B cell (primary cell): Measurements from ENCODE around the gene ST3GAL3. TPM values are rescaled to one million over a fixed set of nuclear protein-coding genes. Genes with fewer than 3 reads are reported as not detected.
"Not testable (repeated sequence)": the region's sequence is repeated elsewhere in the genome, so short reads cannot be mapped to it uniquely, and the experiment has no call there.

ENCODE experiments used
- ATAC-seq: fragments of 200-7000 bp; cut with Tn5 transposase; one replicate; pipeline ENCODE4 v1.10.0; 2021; ENCODE audit warnings: low read depth, mild to moderate bottlenecking, moderate number of reproducible peaks, moderate library complexity
- CTCF ChIA-PET: fragments of 350-600 bp; sonication (Branson Sonifier 250); formaldehyde crosslinking; loops from one replicate; lab custom pipeline; 2021; ENCODE audit warnings: antibody characterized with exemption, inconsistent platforms; lab: Charles Lee
- POLR2A ChIA-PET: fragments of 350-600 bp; sonication (Branson Sonifier 250); formaldehyde crosslinking; loops from one replicate; lab custom pipeline; 2021; ENCODE audit warnings: antibody characterized with exemption; lab: Charles Lee
- DNase-seq: peaks from one replicate; pipeline ENCODE4 v3.0.0; 2013
- H2AFZ ChIP-seq: 2 replicates; pipeline ENCODE4 v1.6.1; 2012; ENCODE audit warnings: mild to moderate bottlenecking, low read depth, low read length; ENCODE audit not compliant: insufficient read depth, poor library complexity, severe bottlenecking
- H3K27ac ChIP-seq, 2 donors: 1 replicate in 1 of 2; 2 replicates in 1 of 2; pipeline ENCODE4 v1.5.1; 2012 to 2013; ENCODE audit warnings: low read length in 2 of 2, mild to moderate bottlenecking in 2 of 2, moderate library complexity in 1 of 2
- H3K27me3 ChIP-seq, 4 experiments: fragments of 200-600 bp in 1 of 4; sonication (generic) in 1 of 4; replicated peaks in 1 of 4; 1 replicate in 2 of 4; 2 replicates in 2 of 4; pipeline versions ENCODE4 v1.6.1 to v1.7.0; 2013 to 2016; ENCODE audit warnings: low read length in 3 of 4, mild to moderate bottlenecking in 2 of 4, mixed read lengths in 1 of 4, moderate library complexity in 1 of 4; ENCODE audit not compliant: insufficient read depth in 4 of 4, control insufficient read depth in 3 of 4; ENCODE audit errors: control extremely low read depth in 1 of 4
- H3K36me3 ChIP-seq, 2 experiments: replicated peaks in 1 of 2; 1 replicate in 1 of 2; 2 replicates in 1 of 2; pipeline versions ENCODE4 v1.6.1 to v1.7.1; 2013; ENCODE audit warnings: low read length in 1 of 2; ENCODE audit not compliant: insufficient read depth in 2 of 2, control insufficient read depth in 1 of 2; ENCODE audit errors: control extremely low read depth in 1 of 2, extremely low read depth in 1 of 2
- H3K4me1 ChIP-seq, 2 donors: fragments of 200-600 bp in 1 of 2; sonication (generic) in 1 of 2; 1 replicate in 1 of 2; 2 replicates in 1 of 2; pipeline versions ENCODE4 v1.5.1 to v1.6.1; 2013 to 2017; ENCODE audit warnings: low read length in 2 of 2; ENCODE audit not compliant: control insufficient read depth in 2 of 2, insufficient read depth in 2 of 2
- H3K4me2 ChIP-seq: replicated peaks from 2 replicates; pipeline ENCODE3; 2012; ENCODE audit warnings: mild to moderate bottlenecking, low read depth, low read length; ENCODE audit not compliant: poor library complexity, severe bottlenecking
- H3K4me3 ChIP-seq, 5 experiments: fragments of 200-600 bp in 1 of 5; sonication (generic) in 1 of 5; 1 replicate in 3 of 5; 2 replicates in 2 of 5; pipeline versions ENCODE4 v1.5.1 to v1.7.0; 2011 to 2016; ENCODE audit warnings: low read length in 4 of 5, mild to moderate bottlenecking in 4 of 5, low read depth in 2 of 5, control low read depth in 1 of 5, moderate library complexity in 1 of 5; ENCODE audit not compliant: insufficient read depth in 1 of 5; ENCODE audit errors: control extremely low read depth in 1 of 5, extremely low read depth in 1 of 5
- H3K79me2 ChIP-seq: fragments of 200-600 bp; sonication (generic); one replicate; pipeline ENCODE4 v1.6.0; 2016; ENCODE audit warnings: low read length; ENCODE audit not compliant: control insufficient read depth, insufficient read depth
- H3K9ac ChIP-seq: fragments of 200-600 bp; sonication (generic); 2 replicates; pipeline ENCODE4 v1.6.1; 2017; ENCODE audit warnings: mild to moderate bottlenecking, low read length, moderate library complexity
- H3K9me3 ChIP-seq, 3 donors: one replicate each; pipeline versions ENCODE4 v1.6.1 to v1.7.1; 2013; ENCODE audit warnings: low read length in 2 of 3; ENCODE audit not compliant: control insufficient read depth in 2 of 3, insufficient read depth in 1 of 3; ENCODE audit errors: control extremely low read depth in 1 of 3
- H4K20me1 ChIP-seq: 2 replicates; pipeline ENCODE4 v1.6.0; 2012; ENCODE audit warnings: mild to moderate bottlenecking, low read length; ENCODE audit not compliant: insufficient read depth, control insufficient read depth, poor library complexity, severe bottlenecking
- H3K27ac Mint-ChIP-seq: one replicate; pipeline ENCODE4 v1.8.0; 2021; ENCODE audit warnings: mixed read lengths
- H3K27me3 Mint-ChIP-seq: one replicate; pipeline ENCODE4 v1.8.0; 2021; ENCODE audit warnings: mixed read lengths
- H3K4me1 Mint-ChIP-seq: one replicate; pipeline ENCODE4 v1.8.0; 2021; ENCODE audit warnings: mixed read lengths
- H3K4me3 Mint-ChIP-seq: one replicate; pipeline ENCODE4 v1.8.0; 2021; ENCODE audit warnings: mixed read lengths
- H3K9me3 Mint-ChIP-seq: one replicate; pipeline ENCODE4 v1.8.0; 2022; ENCODE audit warnings: mixed read lengths; ENCODE audit not compliant: insufficient read depth
- EZH2 ChIP-seq: IDR thresholded peaks from 2 replicates; pipeline ENCODE4 v1.6.1; 2012; ENCODE audit warnings: borderline replicate concordance, low read depth, mild to moderate bottlenecking, moderate library complexity, low read length; ENCODE audit not compliant: insufficient read depth, poor library complexity, severe bottlenecking
- WGBS: methylation state at CpG from one replicate; pipeline ENCODE4 v1.1.5; 2013; ENCODE audit warnings: missing lambda C conversion rate; ENCODE audit not compliant: insufficient coverage; 5-methylcytosine and 5-hydroxymethylcytosine counted together
- intact Hi-C: fragments of 100-400 bp; cut with micrococcal nuclease; formaldehyde crosslinking; loops from one replicate; pipeline ENCODE4 v1.10.0; 2022
- polyA plus RNA-seq: library from polyadenylated mRNA; depleted of rRNA; stranded (reverse); fragments of >200 nt; gene quantifications from 2 replicates; pipeline ENCODE4 v1.2.3, GENCODE V29; 2012
- total RNA-seq, 2 donors: library from RNA; stranded (reverse); fragments of 120-200 nt in 1 of 2; gene quantifications; 1 replicate in 1 of 2; 2 replicates in 1 of 2; pipeline versions ENCODE4 v1.2.3 to v1.2.4, GENCODE V29; 2013 to 2022
- TF ChIP-seq, protein P1 (sequence below): fragments of 200-600 bp; IDR thresholded peaks from one replicate; pipeline ENCODE4 v1.8.0; 2022; ENCODE audit warnings: antibody characterized with exemption, mild to moderate bottlenecking

Gene ST3GAL3
- total and polyA plus RNA-seq, 2 donors (not counting 1 experiment from before 2014, with no cell fraction given) = 16.8 to 31.4 TPM

DNA sequence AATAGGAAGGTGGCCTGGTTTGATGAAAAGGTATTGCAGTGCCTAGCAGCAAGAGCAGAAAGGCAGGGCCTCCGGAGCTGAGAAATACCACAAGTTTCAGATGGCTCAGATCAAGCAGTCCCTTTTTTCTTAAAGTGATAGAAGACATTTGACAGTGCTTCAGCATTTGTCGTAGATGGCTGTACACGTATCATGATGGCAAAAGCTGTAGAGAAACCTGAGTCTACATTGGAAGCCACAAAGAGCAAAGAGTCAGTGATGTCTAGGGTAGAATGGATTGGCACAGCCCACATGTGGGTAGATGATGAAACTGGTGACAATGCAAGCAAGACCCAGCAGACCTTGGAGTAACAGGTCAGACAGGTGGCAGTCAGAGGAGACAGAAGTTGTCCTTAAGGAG is 124.9 kb downstream of the ST3GAL3 start:
- no peaks in the 10 kb centered on the region for H3K9me3 ChIP-seq
- peaks cover 52% of the 10 kb centered on the region for H3K4me1 Mint-ChIP-seq
- no peak overlapping the region for H2AFZ ChIP-seq
- no peak overlapping the region for H3K4me2 ChIP-seq
- CTCF ChIA-PET = interaction anchor here (1.2 kb wide), 1 partner anchor 103 kb away, joined by 4 read pairs; no protein-coding TSS in a partner anchor
- H3K27ac ChIP-seq = no peak overlapping the region
- peaks cover 52 to 56% of the 10 kb centered on the region in 2 donors for H3K4me1 ChIP-seq
- no peak overlapping the region for H3K9ac ChIP-seq
- DNase-seq = no peak
- no peak overlapping the region for H3K4me3 Mint-ChIP-seq
- 52% methylated on average over 3 of the region's 3 CpGs for WGBS
- peak overlapping the region; percentile 50 for H3K27ac Mint-ChIP-seq
- ATAC-seq = no peak
- H3K27me3 Mint-ChIP-seq = no peaks in the 10 kb centered on the region
- TF ChIP-seq, protein P1, sequence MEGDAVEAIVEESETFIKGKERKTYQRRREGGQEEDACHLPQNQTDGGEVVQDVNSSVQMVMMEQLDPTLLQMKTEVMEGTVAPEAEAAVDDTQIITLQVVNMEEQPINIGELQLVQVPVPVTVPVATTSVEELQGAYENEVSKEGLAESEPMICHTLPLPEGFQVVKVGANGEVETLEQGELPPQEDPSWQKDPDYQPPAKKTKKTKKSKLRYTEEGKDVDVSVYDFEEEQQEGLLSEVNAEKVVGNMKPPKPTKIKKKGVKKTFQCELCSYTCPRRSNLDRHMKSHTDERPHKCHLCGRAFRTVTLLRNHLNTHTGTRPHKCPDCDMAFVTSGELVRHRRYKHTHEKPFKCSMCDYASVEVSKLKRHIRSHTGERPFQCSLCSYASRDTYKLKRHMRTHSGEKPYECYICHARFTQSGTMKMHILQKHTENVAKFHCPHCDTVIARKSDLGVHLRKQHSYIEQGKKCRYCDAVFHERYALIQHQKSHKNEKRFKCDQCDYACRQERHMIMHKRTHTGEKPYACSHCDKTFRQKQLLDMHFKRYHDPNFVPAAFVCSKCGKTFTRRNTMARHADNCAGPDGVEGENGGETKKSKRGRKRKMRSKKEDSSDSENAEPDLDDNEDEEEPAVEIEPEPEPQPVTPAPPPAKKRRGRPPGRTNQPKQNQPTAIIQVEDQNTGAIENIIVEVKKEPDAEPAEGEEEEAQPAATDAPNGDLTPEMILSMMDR = no peak
- TF ChIP-seq EZH2 = no peak
- H3K79me2 ChIP-seq = no peaks in the 10 kb centered on the region
- H3K4me3 ChIP-seq = no peak overlapping the region
- H3K27me3 ChIP-seq = no peaks in the 10 kb centered on the region
- H3K9me3 Mint-ChIP-seq = no peaks in the 10 kb centered on the region
- intact Hi-C loops = no loop called here
- no peaks in the 10 kb centered on the region for H4K20me1 ChIP-seq
- H3K36me3 ChIP-seq = no peaks in the 10 kb centered on the region
- POLR2A ChIA-PET = no interaction called here

DNA sequence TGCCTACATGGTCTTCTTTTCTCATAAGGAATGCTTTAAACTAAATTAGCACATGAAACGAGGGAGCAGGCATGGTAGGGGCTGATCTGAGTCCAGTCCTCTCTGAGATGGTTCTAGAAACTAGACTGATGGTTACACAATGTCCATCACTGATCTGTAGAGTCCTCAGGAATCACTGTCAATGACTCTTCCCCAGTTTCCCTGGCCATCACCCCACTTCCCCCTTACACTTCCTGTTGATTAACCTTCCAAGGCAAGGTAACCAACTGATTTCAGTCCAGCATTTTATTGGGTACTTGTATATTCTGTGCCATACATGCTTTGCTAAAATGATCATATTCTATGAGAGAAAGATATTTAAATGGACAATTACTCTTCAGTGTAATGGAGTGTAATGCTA is 125.7 kb downstream of the ST3GAL3 start:
- H3K4me2 ChIP-seq = no peak overlapping the region
- H3K4me1 ChIP-seq = peaks cover 52 to 56% of the 10 kb centered on the region in 2 donors
- H3K9ac ChIP-seq = no peak overlapping the region
- DNase-seq (no peak), ATAC-seq (no peak)
- H3K27me3 ChIP-seq = no peaks in the 10 kb centered on the region
- no peaks in the 10 kb centered on the region for H3K36me3 ChIP-seq
- Mint-ChIP-seq H3K4me3 (no peak overlapping the region), H3K4me1 (peaks cover 52% of the 10 kb centered on the region), H3K27ac (no peak overlapping the region), H3K27me3 (no peaks in the 10 kb centered on the region), H3K9me3 (no peaks in the 10 kb centered on the region)
- H3K9me3 ChIP-seq = no peaks in the 10 kb centered on the region
- ChIA-PET POLR2A (no interaction called here), CTCF (no interaction called here)
- no peak for TF ChIP-seq EZH2
- TF ChIP-seq, protein P1 = no peak
- H3K27ac ChIP-seq = no peak overlapping the region
- H3K79me2 ChIP-seq = no peaks in the 10 kb centered on the region
- intact Hi-C loops = no loop called here
- no peak overlapping the region for H2AFZ ChIP-seq
- no peak overlapping the region for H3K4me3 ChIP-seq
- H4K20me1 ChIP-seq = no peaks in the 10 kb centered on the region
- WGBS = 88% methylated on average over 1 of the region's 1 CpG

DNA sequence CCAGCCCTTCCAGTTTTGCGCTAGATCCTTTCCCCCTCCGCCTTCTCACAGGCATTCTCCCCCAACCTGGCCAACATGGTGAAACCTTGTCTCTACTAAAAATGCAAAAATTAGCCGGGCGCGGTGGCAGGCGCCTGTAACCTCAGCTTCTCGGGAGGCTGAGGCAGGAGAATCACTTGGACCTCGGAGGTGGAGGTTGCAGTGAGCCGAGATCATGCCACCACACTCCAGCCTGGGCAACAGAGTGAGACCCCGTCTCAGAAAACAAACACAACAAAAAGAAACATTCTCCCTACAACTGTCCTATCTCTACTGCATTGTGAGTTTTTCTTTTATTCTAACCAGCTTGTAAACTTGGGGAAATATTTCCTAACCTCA is 126.6 kb downstream of the ST3GAL3 start:
- CTCF ChIA-PET, H3K9me3 Mint-ChIP-seq, DNase-seq, H3K36me3 ChIP-seq, H3K27me3 ChIP-seq, POLR2A ChIA-PET, H3K9ac ChIP-seq, H4K20me1 ChIP-seq, H3K9me3 ChIP-seq, H3K4me3 ChIP-seq, H3K27me3 Mint-ChIP-seq, intact Hi-C loops, H3K79me2 ChIP-seq, ATAC-seq: not testable (repeated sequence)
- 60% methylated on average over 3 of the region's 10 CpGs for WGBS
- Mint-ChIP-seq H3K4me3 (peak overlapping the region; percentile 54), H3K4me1 (peaks cover 52% of the 10 kb centered on the region), H3K27ac (peak overlapping the region; percentile 62)
- Histone ChIP-seq H3K4me2 (peak overlapping the region; percentile 43), H3K27ac (peak overlapping the region in 1 of 2 donors; percentile 70), H2AFZ (peak overlapping the region; percentile 46), H3K4me1 (peaks cover 52 to 56% of the 10 kb centered on the region in 2 donors)
